IMR-90 (cell line): ENCODE results near the gene HTR3C. TPM values are rescaled to one million over a fixed set of nuclear protein-coding genes. Genes with fewer than 3 reads are reported as not detected.

Experiments
- ATAC-seq: fragments of 200-7000 bp; cut with Tn5 transposase; 2 replicates; pipeline ENCODE4 v1.9.1; 2020; ENCODE audit warnings: low read depth, mild to moderate bottlenecking, moderate library complexity
- BruUV-seq: library from RNA; stranded (reverse); fragments of 400-500 nt; replicated peaks from 2 replicates; lab custom pipeline; 2021; lab: Mats Ljungman, UMichigan
- CTCF ChIA-PET: fragments of 300-600 bp; formaldehyde crosslinking; extraction: SDS; loops from one replicate; lab custom pipeline; 2021; ENCODE audit warnings: antibody characterized with exemption; lab: Yijun Ruan, JAX
- POLR2A ChIA-PET: fragments of 300-600 bp; sonication (Branson Sonifier 250); formaldehyde crosslinking; loops from one replicate; lab custom pipeline; 2022; ENCODE audit warnings: antibody characterized with exemption; ENCODE audit not compliant: unreplicated experiment; lab: Charles Lee
- DNase-seq: peaks from one replicate; pipeline ENCODE4 v3.0.0; 2013
- H2AFZ ChIP-seq: replicated peaks from 2 replicates; pipeline ENCODE3; 2013; ENCODE audit warnings: low read length, mild to moderate bottlenecking; ENCODE audit not compliant: poor library complexity
- H2AK5ac ChIP-seq: 2 replicates; pipeline ENCODE4 v1.6.1; 2013; ENCODE audit warnings: low read depth, low read length, inconsistent platforms
- H2AK9ac ChIP-seq: replicated peaks from 2 replicates; pipeline ENCODE3; 2013; ENCODE audit warnings: mild to moderate bottlenecking, low read depth, low read length, moderate library complexity; ENCODE audit not compliant: poor library complexity
- H2BK120ac ChIP-seq: 2 replicates; pipeline ENCODE4 v1.6.1; 2013; ENCODE audit warnings: low read depth, low read length, inconsistent platforms
- H2BK15ac ChIP-seq: 3 replicates; pipeline ENCODE4 v1.6.1; 2013; ENCODE audit warnings: low read depth, low read length, inconsistent platforms
- H2BK20ac ChIP-seq: 2 replicates; pipeline ENCODE4 v1.6.1; 2013; ENCODE audit warnings: low read depth, mild to moderate bottlenecking, inconsistent platforms, low read length, moderate library complexity
- H2BK5ac ChIP-seq: 2 replicates; pipeline ENCODE4 v1.6.1; 2013; ENCODE audit warnings: mild to moderate bottlenecking, low read depth, low read length, inconsistent platforms; ENCODE audit not compliant: poor library complexity, severe bottlenecking
- H3K14ac ChIP-seq: replicated peaks from 2 replicates; pipeline ENCODE4 v1.6.1; 2013; ENCODE audit warnings: low read depth, low read length, inconsistent platforms
- H3K18ac ChIP-seq: 2 replicates; pipeline ENCODE4 v1.6.1; 2013; ENCODE audit warnings: low read depth, low read length, control low read depth
- H3K23ac ChIP-seq: 2 replicates; pipeline ENCODE4 v1.6.1; 2013; ENCODE audit warnings: low read depth, low read length, inconsistent platforms
- H3K27ac ChIP-seq: 2 replicates; pipeline ENCODE4 v1.5.1; 2013; ENCODE audit warnings: mild to moderate bottlenecking, control low read depth, low read length; ENCODE audit not compliant: insufficient read depth
- H3K27me3 ChIP-seq: 2 replicates; pipeline ENCODE4 v1.6.1; 2013; ENCODE audit warnings: low read length; ENCODE audit not compliant: control insufficient read depth, insufficient read depth
- H3K36me3 ChIP-seq: 2 replicates; pipeline ENCODE4 v1.6.1; 2013; ENCODE audit warnings: low read length, mixed read lengths; ENCODE audit not compliant: control insufficient read depth, insufficient read depth
- H3K4ac ChIP-seq: 2 replicates; pipeline ENCODE4 v1.6.1; 2013; ENCODE audit warnings: low read depth, low read length, inconsistent platforms
- H3K4me1 ChIP-seq: 2 replicates; pipeline ENCODE4 v1.6.1; 2013; ENCODE audit warnings: low read length, mixed read lengths; ENCODE audit not compliant: control insufficient read depth, insufficient read depth
- H3K4me2 ChIP-seq: 2 replicates; pipeline ENCODE4 v1.6.1; 2013; ENCODE audit warnings: low read depth, mild to moderate bottlenecking, control low read depth, low read length, moderate library complexity
- H3K4me3 ChIP-seq: 2 replicates; pipeline ENCODE4 v1.5.1; 2013; ENCODE audit warnings: low read depth, mild to moderate bottlenecking, control low read depth, low read length, moderate library complexity; ENCODE audit not compliant: insufficient read depth
- H3K56ac ChIP-seq: 2 replicates; pipeline ENCODE4 v1.6.1; 2013; ENCODE audit warnings: low read length, inconsistent platforms; ENCODE audit not compliant: insufficient read depth; ENCODE audit errors: extremely low read depth
- H3K79me1 ChIP-seq, 2 experiments: 2 replicates each; pipeline ENCODE4 v1.6.1; 2013; ENCODE audit warnings: low read length in 2 of 2, inconsistent platforms in 1 of 2, low read depth in 1 of 2
- H3K9ac ChIP-seq: 2 replicates; pipeline ENCODE4 v1.6.1; 2013; ENCODE audit warnings: low read depth, low read length, control low read depth
- H3K9me1 ChIP-seq: 2 replicates; pipeline ENCODE4 v1.6.1; 2013; ENCODE audit warnings: low read length, inconsistent platforms; ENCODE audit not compliant: insufficient read depth
- H3K9me3 ChIP-seq: 2 replicates; pipeline ENCODE4 v1.6.1; 2013; ENCODE audit warnings: low read length; ENCODE audit not compliant: control insufficient read depth, insufficient read depth
- H4K20me1 ChIP-seq: 2 replicates; pipeline ENCODE4 v1.6.1; 2013; ENCODE audit warnings: low read length, inconsistent platforms; ENCODE audit not compliant: insufficient read depth
- H4K5ac ChIP-seq: 2 replicates; pipeline ENCODE4 v1.6.1; 2013; ENCODE audit warnings: mild to moderate bottlenecking, low read depth, low read length, control low read depth
- H4K8ac ChIP-seq, 2 experiments: 2 replicates each; pipeline ENCODE4 v1.6.1; 2013; ENCODE audit warnings: low read depth in 2 of 2, low read length in 2 of 2, control low read depth in 1 of 2, inconsistent platforms in 1 of 2
- H4K91ac ChIP-seq: 2 replicates; pipeline ENCODE4 v1.6.1; 2013; ENCODE audit warnings: low read depth, low read length, inconsistent platforms; ENCODE audit not compliant: insufficient read depth
- CEBPB ChIP-seq: IDR thresholded peaks from 2 replicates; pipeline ENCODE4 v1.6.1; 2012; ENCODE audit warnings: low read depth, low read length, improper control_type of control experiment
- CHD1 ChIP-seq: IDR thresholded peaks from 2 replicates; pipeline ENCODE4 v1.6.1; 2012; ENCODE audit warnings: low read depth, low read length, improper control_type of control experiment
- FOS ChIP-seq: fragments of 150-350 bp; IDR thresholded peaks from 2 replicates; pipeline ENCODE4 v1.6.1; 2016; ENCODE audit warnings: low read depth, low read length
- MAFK ChIP-seq: IDR thresholded peaks from 2 replicates; pipeline ENCODE4 v1.6.1; 2012; ENCODE audit warnings: low read depth, low read length, improper control_type of control experiment
- RCOR1 ChIP-seq: IDR thresholded peaks from 2 replicates; pipeline ENCODE4 v1.6.1; 2012; ENCODE audit warnings: mild to moderate bottlenecking, low read length, improper control_type of control experiment; ENCODE audit not compliant: insufficient replicate concordance
- RFX5 ChIP-seq: IDR thresholded peaks from 2 replicates; pipeline ENCODE4 v1.8.0; 2012; ENCODE audit warnings: low read depth, mild to moderate bottlenecking, low read length, moderate library complexity
- WGBS, 2 experiments: methylation state at CpG; one replicate each; pipeline versions ENCODE4 v1.1.5 to v1.1.7; 2013; ENCODE audit warnings: missing lambda C conversion rate in 2 of 2; ENCODE audit not compliant: insufficient read length in 1 of 2; ENCODE audit errors: extremely low coverage in 2 of 2; 5-methylcytosine and 5-hydroxymethylcytosine counted together
- dilution Hi-C: fragments of 300-500 bp; cut with HindIII; formaldehyde crosslinking; loops from one replicate; pipeline ENCODE4 v1.14.3; 2018; ENCODE audit warnings: low sequenced_read_pairs; ENCODE audit not compliant: unreplicated experiment
- in situ Hi-C: fragments of 300-500 bp; cut with MboI; formaldehyde crosslinking; loops from 3 replicates; pipeline ENCODE4 v1.14.3; 2019; ENCODE audit warnings: low sequenced_read_pairs, inconsistent platforms, mixed read lengths
- intact Hi-C: fragments of 100-400 bp; cut with micrococcal nuclease; formaldehyde crosslinking; loops from 2 replicates; pipeline ENCODE4 v1.10.0; 2022
- polyA plus RNA-seq, 3 experiments: library from polyadenylated mRNA; depleted of rRNA; stranded (reverse); fragments of >200 nt; gene quantifications; 2 replicates each; pipeline ENCODE4 v1.2.3, GENCODE V29; 2012; ENCODE audit warnings: low replicate concordance in 1 of 3
- total RNA-seq: library from RNA; depleted of rRNA; stranded (reverse); fragments of >200 nt; gene quantifications from 2 replicates; pipeline ENCODE4 v1.2.3, GENCODE V29; 2012
- TF ChIP-seq, protein P1 (sequence below): fragments of 150-350 bp; IDR thresholded peaks from 2 replicates; pipeline ENCODE4 v1.6.1; 2017; ENCODE audit warnings: mild to moderate bottlenecking, antibody characterized with exemption, low read length, low read depth
- TF ChIP-seq, protein P2 (sequence below): conservative IDR thresholded peaks from 2 replicates; pipeline ENCODE4 v1.5.1; 2012; ENCODE audit warnings: mild to moderate bottlenecking, low read depth, low read length, improper control_type of control experiment
- TF ChIP-seq, protein P3 (sequence below): fragments of 150-350 bp; IDR thresholded peaks from 2 replicates; pipeline ENCODE4 v1.6.1; 2016; ENCODE audit warnings: low read depth, mild to moderate bottlenecking, low read length, moderate library complexity, borderline replicate concordance

The HTR3C gene
- total and polyA plus RNA-seq, 2 of the 4 experiments (the other 2 are of a cell fraction) = not detected

- H3K9me1 ChIP-seq = peaks cover 3% of the 10 kb centered on the region
- CTCF ChIA-PET = interaction anchor here (0.5 to 1.0 kb wide), 5 partner anchors 11 to 277 kb away, joined by 3 to 5 read pairs (median 4); no protein-coding TSS in a partner anchor
Observed at GRCh38 chr3:184018424-184018973, 34.3 kb upstream of the HTR3C start.

More at GRCh38 chr3:184018424-184018973, 34.3 kb upstream of the HTR3C start:
- peak overlapping the region; percentile 97 for H3K14ac ChIP-seq
- peak overlapping the region; percentile 85 to 97 for H4K8ac ChIP-seq
- peak overlapping the region; percentile 94; the same call in 1 of the 2 replicates for H4K91ac ChIP-seq
- H2BK120ac ChIP-seq = no peak overlapping the region
- ATAC-seq (no peak), DNase-seq (no peak)
- no TSS peak for BruUV-seq
- H2BK15ac ChIP-seq = no peak overlapping the region; the same call in 2 of the 3 replicates
- H3K27ac ChIP-seq = peak overlapping the region; percentile 82
- H3K4me3 ChIP-seq = peak overlapping the region; percentile 57
- peak overlapping the region; percentile 88 for H3K4me2 ChIP-seq
- peaks cover 4% of the 10 kb centered on the region; the same call in 1 of the 2 replicates for H3K27me3 ChIP-seq
- H2BK5ac ChIP-seq = no peak overlapping the region
- no CpG with 5 or more reads among the region's 21 CpGs for WGBS, 2 experiments
- H3K56ac ChIP-seq = no peak overlapping the region
- H2AK9ac ChIP-seq = no peak overlapping the region
- H3K9me3 ChIP-seq = no peaks in the 10 kb centered on the region
- H2AK5ac ChIP-seq = no peak overlapping the region
- peak overlapping the region; percentile 92 for H3K9ac ChIP-seq
- in situ Hi-C loops = loop anchor here (10.0 kb wide), 1 partner anchor 124 kb away; no protein-coding TSS in a partner anchor
- peaks cover 7% of the 10 kb centered on the region for H3K4me1 ChIP-seq
- intact Hi-C loops = loop anchor here (10.0 kb wide), 1 partner anchor 236 kb away; no protein-coding TSS in a partner anchor
- no peak overlapping the region for H2BK20ac ChIP-seq
- peaks cover 15 to 22% of the 10 kb centered on the region in 2 experiments for H3K79me1 ChIP-seq
- dilution Hi-C loops = no loop called here
- TF ChIP-seq MAFK = no peak
- no peak for TF ChIP-seq RCOR1
- TF ChIP-seq, protein P1, sequence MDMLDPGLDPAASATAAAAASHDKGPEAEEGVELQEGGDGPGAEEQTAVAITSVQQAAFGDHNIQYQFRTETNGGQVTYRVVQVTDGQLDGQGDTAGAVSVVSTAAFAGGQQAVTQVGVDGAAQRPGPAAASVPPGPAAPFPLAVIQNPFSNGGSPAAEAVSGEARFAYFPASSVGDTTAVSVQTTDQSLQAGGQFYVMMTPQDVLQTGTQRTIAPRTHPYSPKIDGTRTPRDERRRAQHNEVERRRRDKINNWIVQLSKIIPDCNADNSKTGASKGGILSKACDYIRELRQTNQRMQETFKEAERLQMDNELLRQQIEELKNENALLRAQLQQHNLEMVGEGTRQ = no peak
- TF ChIP-seq, protein P2, sequence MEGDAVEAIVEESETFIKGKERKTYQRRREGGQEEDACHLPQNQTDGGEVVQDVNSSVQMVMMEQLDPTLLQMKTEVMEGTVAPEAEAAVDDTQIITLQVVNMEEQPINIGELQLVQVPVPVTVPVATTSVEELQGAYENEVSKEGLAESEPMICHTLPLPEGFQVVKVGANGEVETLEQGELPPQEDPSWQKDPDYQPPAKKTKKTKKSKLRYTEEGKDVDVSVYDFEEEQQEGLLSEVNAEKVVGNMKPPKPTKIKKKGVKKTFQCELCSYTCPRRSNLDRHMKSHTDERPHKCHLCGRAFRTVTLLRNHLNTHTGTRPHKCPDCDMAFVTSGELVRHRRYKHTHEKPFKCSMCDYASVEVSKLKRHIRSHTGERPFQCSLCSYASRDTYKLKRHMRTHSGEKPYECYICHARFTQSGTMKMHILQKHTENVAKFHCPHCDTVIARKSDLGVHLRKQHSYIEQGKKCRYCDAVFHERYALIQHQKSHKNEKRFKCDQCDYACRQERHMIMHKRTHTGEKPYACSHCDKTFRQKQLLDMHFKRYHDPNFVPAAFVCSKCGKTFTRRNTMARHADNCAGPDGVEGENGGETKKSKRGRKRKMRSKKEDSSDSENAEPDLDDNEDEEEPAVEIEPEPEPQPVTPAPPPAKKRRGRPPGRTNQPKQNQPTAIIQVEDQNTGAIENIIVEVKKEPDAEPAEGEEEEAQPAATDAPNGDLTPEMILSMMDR = no peak
- TF ChIP-seq CEBPB = no peak
- no peak for TF ChIP-seq FOS
- TF ChIP-seq, protein P3, sequence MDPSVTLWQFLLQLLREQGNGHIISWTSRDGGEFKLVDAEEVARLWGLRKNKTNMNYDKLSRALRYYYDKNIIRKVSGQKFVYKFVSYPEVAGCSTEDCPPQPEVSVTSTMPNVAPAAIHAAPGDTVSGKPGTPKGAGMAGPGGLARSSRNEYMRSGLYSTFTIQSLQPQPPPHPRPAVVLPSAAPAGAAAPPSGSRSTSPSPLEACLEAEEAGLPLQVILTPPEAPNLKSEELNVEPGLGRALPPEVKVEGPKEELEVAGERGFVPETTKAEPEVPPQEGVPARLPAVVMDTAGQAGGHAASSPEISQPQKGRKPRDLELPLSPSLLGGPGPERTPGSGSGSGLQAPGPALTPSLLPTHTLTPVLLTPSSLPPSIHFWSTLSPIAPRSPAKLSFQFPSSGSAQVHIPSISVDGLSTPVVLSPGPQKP = no peak
- TF ChIP-seq CHD1 = no peak
- no peak for TF ChIP-seq RFX5
- no peak overlapping the region for H3K18ac ChIP-seq
- peak overlapping the region; percentile 94 for H3K4ac ChIP-seq
- H4K20me1 ChIP-seq = no peaks in the 10 kb centered on the region
- POLR2A ChIA-PET = interaction anchor here (0.9 kb wide), 1 partner anchor 123 kb away, joined by 3 read pairs; no protein-coding TSS in a partner anchor
- H3K36me3 ChIP-seq = no peaks in the 10 kb centered on the region
- H4K5ac ChIP-seq = peak overlapping the region; percentile 84
- peak overlapping the region; percentile 94; the same call in 1 of the 2 replicates for H3K23ac ChIP-seq
- peak overlapping the region; percentile 94 for H2AFZ ChIP-seq
